HuH-7.5 (cell line): ENCODE measurements around the gene STAT3.
"Not testable (repeated sequence)": the region's sequence is repeated elsewhere in the genome, so short reads cannot be mapped to it uniquely, and the experiment has no call there.

Experiments used
- DNase-seq: peaks from one replicate; pipeline ENCODE4 v3.0.0; 2011; ENCODE audit warnings: low spot score

STAT3 gene

GRCh38 chr17:42380935-42381334 is 7.3 kb downstream of the STAT3 start:
- no peak for DNase-seq

GRCh38 chr17:42378959-42379594 is 9.2 kb downstream of the STAT3 start:
- no peak for DNase-seq

- DNase-seq, result no peak
Observed at GRCh38 chr17:42378359-42378958, 9.8 kb downstream of the STAT3 start.

- no peak for DNase-seq
Observed at GRCh38 chr17:42373896-42374295, 14.3 kb downstream of the STAT3 start.

- DNase-seq, result no peak
Observed at GRCh38 chr17:42372142-42372541, 16.1 kb downstream of the STAT3 start.

- DNase-seq, result not testable (repeated sequence)
Observed at GRCh38 chr17:42368797-42369561, 19.3 kb downstream of the STAT3 start.

GRCh38 chr17:42368310-42368709 is 19.9 kb downstream of the STAT3 start:
- DNase-seq, result not testable (repeated sequence)

- DNase-seq, result not testable (repeated sequence)
Observed at GRCh38 chr17:42366176-42367023, 21.8 kb downstream of the STAT3 start.

- DNase-seq, result no peak
Observed at GRCh38 chr17:42365136-42365535, 23.1 kb downstream of the STAT3 start.

- no peak for DNase-seq
Observed at GRCh38 chr17:42363767-42364585, 24.3 kb downstream of the STAT3 start.

- DNase-seq, result no peak
Observed at GRCh38 chr17:42363231-42363630, 25.0 kb downstream of the STAT3 start.

- DNase-seq, result no peak
Observed at GRCh38 chr17:42362245-42362961, 25.8 kb downstream of the STAT3 start.

- DNase-seq, result no peak
Observed at GRCh38 chr17:42361781-42362186, 26.5 kb downstream of the STAT3 start.

GRCh38 chr17:42360388-42360787 is 27.9 kb downstream of the STAT3 start:
- not testable (repeated sequence) for DNase-seq

GRCh38 chr17:42359133-42359532 is 29.1 kb downstream of the STAT3 start:
- no peak for DNase-seq

- DNase-seq, result no peak
Observed at GRCh38 chr17:42358434-42358833, 29.8 kb downstream of the STAT3 start.

GRCh38 chr17:42354956-42355843 is 33.0 kb downstream of the STAT3 start:
- DNase-seq, result no peak

- DNase-seq, result no peak
Observed at GRCh38 chr17:42348104-42348503, 40.1 kb downstream of the STAT3 start.

- no peak for DNase-seq
Observed at GRCh38 chr17:42347606-42348005, 40.6 kb downstream of the STAT3 start.

GRCh38 chr17:42347198-42347597 is 41.0 kb downstream of the STAT3 start:
- DNase-seq, result no peak
